GM12873 (cell line): ENCODE measurements around the gene RIPK3.

Experiments
- CTCF ChIP-seq: IDR thresholded peaks from 2 replicates; pipeline ENCODE4 v1.5.1; 2012; ENCODE audit warnings: low read depth, mild to moderate bottlenecking, moderate library complexity, low read length, control low read depth; ENCODE audit not compliant: insufficient read depth; ENCODE audit errors: missing control alignments

RIPK3 gene

GRCh38 chr14:24310265-24310645 lies 29.5 kb downstream of the RIPK3 start:
- TF ChIP-seq CTCF = no peak

GRCh38 chr14:24309538-24310264 lies 30.1 kb downstream of the RIPK3 start, which contains the start of gene LTB4R2:
TSS of gene LTB4R2 (plus strand) at chr14:24310140. CDS start at chr14:24310665, 525 bp downstream.
- no peak for TF ChIP-seq CTCF

- no peak for TF ChIP-seq CTCF
Observed at GRCh38 chr14:24308342-24309124, 31.3 kb downstream of the RIPK3 start.

- TF ChIP-seq CTCF = peak; percentile 94
Observed at GRCh38 chr14:24307575-24308341, 32.0 kb downstream of the RIPK3 start, which contains the start of gene CIDEB. TSS of gene CIDEB (minus strand) at chr14:24307977. CDS start at chr14:24307858, 119 bp downstream.

GRCh38 chr14:24307156-24307574 lies 32.6 kb downstream of the RIPK3 start:
- TF ChIP-seq CTCF = no peak

- no peak for TF ChIP-seq CTCF
Observed at GRCh38 chr14:24304019-24304387, 35.8 kb downstream of the RIPK3 start.

GRCh38 chr14:24300326-24300980 lies 39.3 kb downstream of the RIPK3 start:
- no peak for TF ChIP-seq CTCF
